ENCODE data around the gene PRR23E. TPM values are rescaled to one million over a fixed set of nuclear protein-coding genes. Genes with fewer than 3 reads are reported as not detected.

PRR23E gene
- total and polyA plus RNA-seq, 7 donors, result not detected

- Histone ChIP-seq H3K4me3 (no peak overlapping the region), H3K27me3 (peaks cover 0 to 16% (median 5%) of the 10 kb centered on the region in 3 donors), H3K27ac (no peak overlapping the region), H3K4me1 (no peaks in the 10 kb centered on the region), H3K9me3 (peaks cover 0 to 6% (median 0%) of the 10 kb centered on the region in 4 donors), H3K36me3 (no peaks in the 10 kb centered on the region)
- DNase-seq, result no peak
- no peak for TF ChIP-seq EP300 (IDR thresholded peaks at IDR 0.05)
- no peak for TF ChIP-seq POLR2A (IDR thresholded peaks at IDR 0.05)
- TF ChIP-seq CTCF (IDR thresholded peaks at IDR 0.05), result no peak
- no peak for TF ChIP-seq POLR2AphosphoS5 (IDR thresholded peaks at IDR 0.05)
- 79 to 89% methylated on average over 8 of the region's 8 CpGs for WGBS, 2 donors
- intact Hi-C loops (cut with DNase I), result no loop called here
Observed at GRCh38 chr3:127194601-127195187, 1.8 kb downstream of the PRR23E start.

DNA sequence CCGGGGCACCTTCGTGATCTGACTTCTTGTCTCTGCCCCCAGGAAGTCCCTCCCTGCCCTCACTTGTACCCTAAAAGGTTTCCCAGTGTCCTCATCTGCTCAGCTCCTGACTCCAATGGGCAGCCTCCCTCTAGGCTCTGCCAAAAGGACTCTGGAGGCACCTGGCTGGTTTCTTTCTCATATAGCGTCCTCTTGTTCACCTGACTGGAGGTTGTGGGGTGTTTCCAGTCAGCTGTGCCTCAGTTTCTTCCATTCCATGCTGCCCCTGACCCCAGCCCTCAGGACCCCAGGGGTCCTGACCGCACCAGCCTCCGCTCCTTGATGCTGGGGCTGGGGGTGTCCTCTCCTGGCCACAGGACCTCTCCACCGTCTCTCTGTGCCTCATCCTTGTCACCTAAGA lies 2.5 kb downstream of the PRR23E start:
- Histone ChIP-seq H3K4me1 (no peaks in the 10 kb centered on the region), H3K27ac (no peak overlapping the region), H3K9me3 (peaks cover 0 to 6% (median 0%) of the 10 kb centered on the region in 4 donors), H3K4me3 (no peak overlapping the region), H3K27me3 (peaks cover 0 to 17% (median 9%) of the 10 kb centered on the region in 3 donors), H3K36me3 (no peaks in the 10 kb centered on the region)
- TF ChIP-seq CTCF (IDR thresholded peaks at IDR 0.05), result no peak
- TF ChIP-seq POLR2AphosphoS5 (IDR thresholded peaks at IDR 0.05), result no peak
- no peak for TF ChIP-seq POLR2A (IDR thresholded peaks at IDR 0.05)
- TF ChIP-seq EP300 (IDR thresholded peaks at IDR 0.05), result no peak
- peak; percentile 36 for DNase-seq
- WGBS, 2 donors, result 89 to 92% methylated on average over 6 of the region's 6 CpGs
- intact Hi-C loops (cut with DNase I), result no loop called here

DNA sequence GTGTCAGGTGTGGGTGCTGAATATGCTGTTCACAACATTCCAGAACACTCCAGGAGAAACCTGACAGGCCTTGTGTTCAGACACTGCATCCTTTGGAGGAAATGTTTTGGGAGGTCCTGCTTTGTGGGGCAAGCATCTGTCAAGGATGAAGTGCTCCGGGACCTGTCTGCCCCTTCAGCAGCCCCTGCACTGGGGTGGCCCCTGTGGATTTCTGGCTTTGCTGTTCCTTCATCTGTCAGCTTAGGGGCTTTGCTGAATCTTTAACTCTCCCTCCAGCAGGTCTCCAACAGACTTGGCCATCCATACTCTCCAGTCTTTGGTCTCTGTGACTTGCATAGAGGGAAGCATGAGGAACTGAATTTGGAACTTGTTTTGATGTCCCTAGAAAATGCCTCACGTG lies 3.1 kb downstream of the PRR23E start:
- H3K9me3 ChIP-seq, result peaks cover 0 to 6% (median 0%) of the 10 kb centered on the region in 4 donors
- DNase-seq, result peak; percentile 28
- no peaks in the 10 kb centered on the region for H3K36me3 ChIP-seq
- TF ChIP-seq CTCF (IDR thresholded peaks at IDR 0.05) (no peak), EP300 (IDR thresholded peaks at IDR 0.05) (no peak), POLR2AphosphoS5 (IDR thresholded peaks at IDR 0.05) (no peak), POLR2A (IDR thresholded peaks at IDR 0.05) (no peak)
- H3K27me3 ChIP-seq, result peaks cover 0 to 20% (median 9%) of the 10 kb centered on the region in 3 donors
- no peak overlapping the region for H3K4me3 ChIP-seq
- no peaks in the 10 kb centered on the region for H3K4me1 ChIP-seq
- WGBS, 2 donors, result 55 to 60% methylated on average over 2 of the region's 2 CpGs
- intact Hi-C loops (cut with DNase I), result no loop called here
- H3K27ac ChIP-seq, result no peak overlapping the region

- peaks cover 0 to 5% (median 0%) of the 10 kb centered on the region in 4 donors for H3K9me3 ChIP-seq
- no peak overlapping the region for H3K4me3 ChIP-seq
- no peak overlapping the region for H3K27ac ChIP-seq
- peaks cover 0 to 20% (median 9%) of the 10 kb centered on the region in 3 donors for H3K27me3 ChIP-seq
- intact Hi-C loops (cut with DNase I), result no loop called here
- H3K36me3 ChIP-seq, result no peaks in the 10 kb centered on the region
- peak; percentile 57 for DNase-seq
- H3K4me1 ChIP-seq, result no peaks in the 10 kb centered on the region
- TF ChIP-seq CTCF (IDR thresholded peaks at IDR 0.05) (no peak), POLR2AphosphoS5 (IDR thresholded peaks at IDR 0.05) (no peak), POLR2A (IDR thresholded peaks at IDR 0.05) (no peak), EP300 (IDR thresholded peaks at IDR 0.05) (no peak)
- WGBS, 2 donors, result 78 to 79% methylated on average over 15 of the region's 15 CpGs
Observed at GRCh38 chr3:127196466-127197299, 3.8 kb downstream of the PRR23E start.
